ENCODE measurements around the gene NRG4. TPM values are rescaled to one million over a fixed set of nuclear protein-coding genes. Genes with fewer than 3 reads are reported as not detected.

Gene NRG4
- total and polyA plus RNA-seq, 9 of the 15 experiments (the other 6 are each of a cell fraction or from before 2014, with no cell fraction given): 0.33 to 2.5 (median 0.76) TPM

GRCh38 chr15:75927601-75928000 is 84.6 kb downstream of the NRG4 start:
- Histone ChIP-seq H3K9ac (ENCODE audit: insufficient read depth in 1 of 2, low read depth in 2 of 2, low read length in 2 of 2) (no peak overlapping the region), H3K4me2 (ENCODE audit: insufficient read depth, low read length) (no peak overlapping the region), H3K9me3 (replicated peaks; ENCODE audit: control insufficient read depth, insufficient read depth, low read depth, low read length) (no peaks in the 10 kb centered on the region), H3K4me3 (no peak overlapping the region), H3K9me1 (ENCODE audit: control insufficient read depth, insufficient read depth, low read length) (no peaks in the 10 kb centered on the region), H3K27ac (ENCODE audit: extremely low read depth, low read depth, low read length) (no peak overlapping the region), H3K36me3 (ENCODE audit: control insufficient read depth, insufficient read depth, low read length) (peaks cover 89% of the 10 kb centered on the region), H3K79me2 (ENCODE audit: control insufficient read depth, insufficient read depth, low read length) (peaks cover 6% of the 10 kb centered on the region; the same call in 1 of the 3 replicates), H3K27me3 (ENCODE audit: control insufficient read depth in 2 of 2, insufficient read depth in 2 of 2, low read length in 2 of 2) (no peaks in the 10 kb centered on the region), H2AFZ (ENCODE audit: low read depth, low read length) (no peak overlapping the region), H4K20me1 (replicated peaks; ENCODE audit: control insufficient read depth, insufficient read depth, low read length) (peaks cover 4% of the 10 kb centered on the region), H3K4me1 (replicated peaks in 1 of 2; ENCODE audit: control insufficient read depth in 2 of 2, insufficient read depth in 2 of 2, low read length in 2 of 2) (peaks cover 0 to 15% of the 10 kb centered on the region in 2 experiments; a peak in 2 of 5 replicates)
- no TSS peak for BruUV-seq (replicated peaks)
- intact Hi-C loops (cut with micrococcal nuclease): loop anchor here (10.0 kb wide), 2 partner anchors 217 to 243 kb away; no protein-coding TSS in a partner anchor
- ChIA-PET POLR2A (interaction anchor here (0.5 kb wide), 1 partner anchor 91 kb away, joined by 3 read pairs; no protein-coding TSS in a partner anchor), CTCF (ENCODE audit: low intra/inter-chr PET ratio) (no interaction called here)
- DNase-seq (ENCODE audit: extremely low read depth in 1 of 4, low spot score in 3 of 4) (no peak), FAIRE-seq (no peak), ATAC-seq (no peak)
- in situ Hi-C loops (cut with MboI): loop anchor here (5.0 kb wide), 1 partner anchor 240 kb away; no protein-coding TSS in a partner anchor
- 82% methylated on average over 4 of the region's 4 CpGs for WGBS (ENCODE audit: insufficient coverage, low coverage, missing lambda C conversion rate)
- TF ChIP-seq GATA2 (CRISPR knock-in tag; IDR thresholded peaks at IDR 0.05) (no peak), MED1 (CRISPR knock-in tag; IDR thresholded peaks at IDR 0.05; ENCODE audit: borderline replicate concordance) (no peak), ZNF518B (CRISPR knock-in tag; IDR thresholded peaks at IDR 0.05) (no peak), FOXO4 (CRISPR knock-in tag; IDR thresholded peaks at IDR 0.05) (no peak), ARID3B (CRISPR knock-in tag; IDR thresholded peaks at IDR 0.05; ENCODE audit: borderline replicate concordance) (no peak), CBX5 (IDR thresholded peaks at IDR 0.05; ENCODE audit: borderline replicate concordance, low read depth) (no peak), POLR2H (tag; IDR thresholded peaks at IDR 0.05; ENCODE audit: low read depth) (no peak), RBM39 (optimal IDR thresholded peaks at IDR 0.05; ENCODE audit: low read depth, low read length) (no peak), YBX1 (IDR thresholded peaks at IDR 0.05) (no peak), RNF219 (CRISPR knock-in tag; IDR thresholded peaks at IDR 0.05) (no peak), FOXP1 (CRISPR knock-in tag; IDR thresholded peaks at IDR 0.05) (no peak), GMEB1 (CRISPR knock-in tag; IDR thresholded peaks at IDR 0.05) (no peak)
